Dedifferentiated amniotic fluid mesenchymal stem cell (primary cell): ENCODE results near the gene TBC1D3C.
"Not testable (repeated sequence)": the region's sequence is repeated elsewhere in the genome, so short reads cannot be mapped to it uniquely, and the experiment has no call there.

Experiments
- DNase-seq: peaks from one replicate; pipeline ENCODE4 v3.0.0-alpha.2; 2016; ENCODE audit errors: extremely low spot score

TBC1D3C gene

DNA sequence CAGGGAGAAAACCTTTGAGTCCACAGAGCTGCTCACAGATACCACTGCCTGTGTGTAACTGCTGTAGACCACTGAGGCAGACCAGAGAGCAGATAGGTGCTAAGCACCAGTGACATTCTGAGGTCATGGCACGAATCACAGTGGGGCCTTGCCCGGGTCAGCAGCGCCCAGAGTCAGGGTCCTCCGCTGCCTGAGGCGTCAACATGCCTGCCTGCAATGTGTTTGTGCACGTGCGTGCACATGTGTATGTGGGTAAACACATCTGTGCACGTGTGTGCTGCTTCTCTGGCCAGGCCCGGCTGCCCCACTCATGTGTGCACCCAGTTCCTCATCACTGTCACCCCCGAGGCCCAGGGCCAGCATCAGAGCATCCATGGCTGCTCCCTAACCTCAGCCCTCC is at the start of gene TBC1D3C:
Gene TBC1D3C, minus strand, starts transcription at position 101 of the 400 bp plus-strand sequence. CDS start 1,568 bp downstream, outside the sequence.
- not testable (repeated sequence) for DNase-seq

- DNase-seq: not testable (repeated sequence)
Observed at GRCh38 chr17:38099262-38099661, 30.8 kb upstream of the TBC1D3C start.

- DNase-seq: not testable (repeated sequence)
Observed at GRCh38 chr17:38094059-38094694, 25.7 kb upstream of the TBC1D3C start.

GRCh38 chr17:38088120-38088519 is 19.7 kb upstream of the TBC1D3C start:
- not testable (repeated sequence) for DNase-seq

- DNase-seq: not testable (repeated sequence)
Observed at GRCh38 chr17:38087344-38087743, 18.9 kb upstream of the TBC1D3C start.
